Stomach (tissue), 9 donors: Measurements from ENCODE around the gene PCDH9. TPM values are rescaled to one million over a fixed set of nuclear protein-coding genes. Genes with fewer than 3 reads are reported as not detected.

Experiments
- DNase-seq, 2 donors: peaks; one replicate each; pipeline versions ENCODE4 v3.0.0 to v3.0.0-alpha.2; 2013 to 2019
- H3K27ac ChIP-seq, 5 donors: fragments of 200-600 bp in 4 of 5; sonication (generic) in 4 of 5; one replicate each; pipeline ENCODE4 v1.5.1; 2013 to 2019; ENCODE audit warnings: mild to moderate bottlenecking in 1 of 5, moderate library complexity in 1 of 5
- H3K27me3 ChIP-seq, 3 donors: fragments of 200-600 bp; sonication (generic); one replicate each; pipeline ENCODE4 v1.5.1; 2017 to 2019; ENCODE audit warnings: mixed run types in 1 of 3
- H3K36me3 ChIP-seq, 4 donors: fragments of 200-600 bp; sonication (generic); 1 replicate in 3 of 4; 2 replicates in 1 of 4; pipeline ENCODE4 v1.5.1; 2016 to 2019
- H3K4me1 ChIP-seq, 4 donors: fragments of 200-600 bp; sonication (generic); one replicate each; pipeline ENCODE4 v1.5.1; 2016 to 2019
- H3K4me3 ChIP-seq, 4 donors: fragments of 200-600 bp; sonication (generic) in 3 of 4; one replicate each; pipeline ENCODE4 v1.5.1; 2016 to 2019; ENCODE audit warnings: mild to moderate bottlenecking in 1 of 4
- H3K9me3 ChIP-seq, 4 donors: fragments of 200-600 bp; sonication (generic); one replicate each; pipeline ENCODE4 v1.5.1; 2016 to 2019
- EP300 ChIP-seq: sonication (generic); formaldehyde crosslinking; IDR thresholded peaks from one replicate; pipeline ENCODE4 v1.6.1; 2017; ENCODE audit warnings: antibody characterized with exemption
- POLR2A ChIP-seq, 4 donors: fragments of 450-650 bp; IDR thresholded peaks; one replicate each; pipeline ENCODE4 v1.6.1; 2016; ENCODE audit warnings: antibody characterized with exemption in 4 of 4, control low read depth in 2 of 4, mild to moderate bottlenecking in 1 of 4, moderate library complexity in 1 of 4
- POLR2AphosphoS5 ChIP-seq, 3 donors: sonication (generic); formaldehyde crosslinking; IDR thresholded peaks; one replicate each; pipeline ENCODE4 v1.6.1; 2016; ENCODE audit warnings: antibody characterized with exemption in 3 of 3
- WGBS, 5 donors: extraction: QIAGEN DNeasy Blood & Tissue Kit in 3 of 5; methylation state at CpG; one replicate each; pipeline versions ENCODE4 v1.1.5 to v1.1.7; 2013 to 2018; 5-methylcytosine and 5-hydroxymethylcytosine counted together
- intact Hi-C: fragments of 100-400 bp; cut with DNase I; formaldehyde crosslinking; loops from one replicate; pipeline ENCODE4 v1.15.1; 2023; ENCODE audit warnings: low total_unique reads
- polyA plus RNA-seq, 3 donors: library from polyadenylated mRNA; stranded (reverse); fragments of 200-250 nt; gene quantifications; one replicate each; pipeline ENCODE4 v1.2.3, GENCODE V29; 2013
- total RNA-seq, 5 donors: library from RNA; depleted of rRNA; stranded (reverse); fragments of >200 nt; gene quantifications; one replicate each; pipeline versions ENCODE4 v1.1.0 to v1.2.3, GENCODE V29; 2014 to 2016
- TF ChIP-seq, protein P1 (sequence below), 7 experiments: fragments of 450-650 bp in 4 of 7; fragments of 200-600 bp in 3 of 7; sonication (generic) in 3 of 7; IDR thresholded peaks; one replicate each; pipeline ENCODE4 v1.5.1; 2016 to 2019; ENCODE audit warnings: antibody characterized with exemption in 7 of 7, control low read depth in 2 of 7, mild to moderate bottlenecking in 1 of 7
- donor health status: healthy with polysubstance abuse.
- donor health status: Bipolar disorder and iron deficiency.
- donor health status: healthy.

PCDH9 gene
- total and polyA plus RNA-seq, 8 donors, result 0.40 to 36.2 (median 3.7) TPM

DNA sequence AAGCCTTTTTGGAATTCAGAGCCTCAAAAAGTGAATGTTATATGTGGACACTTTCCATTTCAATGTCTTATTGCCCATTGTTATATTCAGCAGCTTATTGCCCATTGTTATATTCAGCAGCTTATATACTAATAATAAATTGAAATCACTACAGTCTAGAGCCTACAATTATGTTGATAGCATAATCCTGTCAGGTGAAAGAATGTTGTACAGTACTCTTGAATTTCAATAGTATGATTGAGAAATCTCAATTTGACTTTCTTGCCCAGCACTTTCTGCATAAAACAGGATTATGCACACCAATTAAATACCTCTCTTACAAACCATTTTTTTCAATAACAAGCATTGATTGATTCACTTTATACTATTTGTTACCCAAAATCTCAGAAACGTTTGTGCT lies 260.8 kb downstream of the PCDH9 start:
- no peak overlapping the region for H3K27ac ChIP-seq
- H3K4me3 ChIP-seq, result no peak overlapping the region
- intact Hi-C loops, result no loop called here
- WGBS, 5 donors, result 66 to 77% (median 70%) methylated on average over 1 of the region's 1 CpG
- DNase-seq, result no peak
- H3K27me3 ChIP-seq, result no peaks in the 10 kb centered on the region
- H3K4me1 ChIP-seq, result peaks cover 0 to 3% (median 0%) of the 10 kb centered on the region in 4 donors
- H3K9me3 ChIP-seq, result no peaks in the 10 kb centered on the region
- TF ChIP-seq POLR2AphosphoS5 (IDR thresholded peaks at IDR 0.05) (no peak), POLR2A (IDR thresholded peaks at IDR 0.05) (no peak), EP300 (no peak)
- TF ChIP-seq, protein P1, sequence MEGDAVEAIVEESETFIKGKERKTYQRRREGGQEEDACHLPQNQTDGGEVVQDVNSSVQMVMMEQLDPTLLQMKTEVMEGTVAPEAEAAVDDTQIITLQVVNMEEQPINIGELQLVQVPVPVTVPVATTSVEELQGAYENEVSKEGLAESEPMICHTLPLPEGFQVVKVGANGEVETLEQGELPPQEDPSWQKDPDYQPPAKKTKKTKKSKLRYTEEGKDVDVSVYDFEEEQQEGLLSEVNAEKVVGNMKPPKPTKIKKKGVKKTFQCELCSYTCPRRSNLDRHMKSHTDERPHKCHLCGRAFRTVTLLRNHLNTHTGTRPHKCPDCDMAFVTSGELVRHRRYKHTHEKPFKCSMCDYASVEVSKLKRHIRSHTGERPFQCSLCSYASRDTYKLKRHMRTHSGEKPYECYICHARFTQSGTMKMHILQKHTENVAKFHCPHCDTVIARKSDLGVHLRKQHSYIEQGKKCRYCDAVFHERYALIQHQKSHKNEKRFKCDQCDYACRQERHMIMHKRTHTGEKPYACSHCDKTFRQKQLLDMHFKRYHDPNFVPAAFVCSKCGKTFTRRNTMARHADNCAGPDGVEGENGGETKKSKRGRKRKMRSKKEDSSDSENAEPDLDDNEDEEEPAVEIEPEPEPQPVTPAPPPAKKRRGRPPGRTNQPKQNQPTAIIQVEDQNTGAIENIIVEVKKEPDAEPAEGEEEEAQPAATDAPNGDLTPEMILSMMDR (IDR thresholded peaks at IDR 0.05), result no peak
- H3K36me3 ChIP-seq, result no peaks in the 10 kb centered on the region

DNA sequence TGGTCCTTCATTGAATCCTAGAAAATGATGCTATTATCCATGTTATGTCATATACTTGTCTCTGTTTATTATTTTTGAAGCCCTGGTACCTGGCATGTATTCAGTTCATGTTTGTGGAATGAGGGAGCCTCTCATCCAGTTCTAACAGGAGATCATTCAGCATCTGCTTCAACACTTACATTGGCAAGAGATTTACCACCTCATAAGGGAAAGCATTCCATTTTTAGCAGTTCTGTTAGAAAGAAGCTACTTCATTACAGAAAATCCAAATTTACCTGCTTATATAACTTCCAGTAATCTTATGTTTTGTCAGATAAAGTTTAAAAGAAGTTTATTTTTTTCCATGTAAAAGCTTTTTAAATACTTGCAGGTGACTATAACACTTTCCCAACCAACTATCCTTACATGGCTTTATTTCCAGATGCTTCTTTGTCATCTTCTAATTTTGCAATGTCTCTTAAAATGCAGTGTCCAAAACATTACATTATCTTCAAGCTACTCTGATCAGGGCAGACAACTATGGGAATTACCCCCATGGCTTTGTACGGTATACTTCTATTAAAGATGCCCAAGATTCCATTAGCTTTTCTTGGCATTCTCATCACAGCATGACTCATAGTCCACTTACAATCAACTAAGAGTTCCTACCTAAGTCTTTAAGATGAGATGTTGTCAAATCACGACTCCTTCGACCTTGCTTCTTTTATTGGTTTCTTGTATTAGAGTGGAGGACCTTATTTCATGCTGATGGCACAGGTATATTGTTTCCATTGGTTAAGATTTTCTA lies 262.1 kb downstream of the PCDH9 start:
- intact Hi-C loops, result no loop called here

DNA sequence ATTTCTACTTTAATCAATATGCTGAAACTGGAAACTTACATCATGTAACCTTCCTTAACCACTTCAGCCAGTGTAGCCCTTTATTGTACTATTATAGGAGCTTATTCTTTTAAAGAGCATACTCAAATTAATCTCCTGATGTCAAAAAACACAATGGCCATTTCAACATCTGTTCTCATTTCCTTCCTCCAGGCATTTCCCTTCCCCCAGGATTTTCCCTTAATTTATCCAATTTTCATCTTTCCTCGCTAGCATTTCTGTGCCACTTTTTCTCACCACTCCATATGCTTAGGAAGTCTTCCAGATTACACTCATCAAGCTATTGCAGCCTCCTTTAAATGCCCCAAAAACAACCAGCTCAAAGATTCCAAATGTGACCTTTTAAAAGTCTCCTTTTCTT lies 265.0 kb downstream of the PCDH9 start:
- TF ChIP-seq EP300 (no peak), POLR2AphosphoS5 (IDR thresholded peaks at IDR 0.05) (no peak), POLR2A (IDR thresholded peaks at IDR 0.05) (no peak)
- TF ChIP-seq, protein P1 (IDR thresholded peaks at IDR 0.05), result no peak
- no peaks in the 10 kb centered on the region for H3K36me3 ChIP-seq
- H3K4me1 ChIP-seq, result peaks cover 0 to 5% (median 0%) of the 10 kb centered on the region in 4 donors
- no peaks in the 10 kb centered on the region for H3K9me3 ChIP-seq
- H3K4me3 ChIP-seq, result no peak overlapping the region
- DNase-seq, result peak in 1 of 2 donors; percentile 14
- H3K27ac ChIP-seq, result no peak overlapping the region
- H3K27me3 ChIP-seq, result no peaks in the 10 kb centered on the region
- 69 to 90% (median 83%) methylated on average over 1 of the region's 1 CpG for WGBS, 5 donors
- intact Hi-C loops, result no loop called here

More for the DNA sequence above, 262.1 kb downstream of the PCDH9 start:
- DNase-seq, result no peak
- Histone ChIP-seq H3K27ac (no peak overlapping the region), H3K4me3 (no peak overlapping the region), H3K27me3 (no peaks in the 10 kb centered on the region), H3K36me3 (no peaks in the 10 kb centered on the region), H3K4me1 (peaks cover 0 to 5% (median 0%) of the 10 kb centered on the region in 4 donors), H3K9me3 (no peaks in the 10 kb centered on the region)
- 85 to 94% (median 91%) methylated on average over 3 of the region's 3 CpGs for WGBS, 5 donors
- TF ChIP-seq, protein P1 (IDR thresholded peaks at IDR 0.05), result no peak
- TF ChIP-seq EP300, result no peak
- TF ChIP-seq POLR2A (IDR thresholded peaks at IDR 0.05), result no peak
- no peak for TF ChIP-seq POLR2AphosphoS5 (IDR thresholded peaks at IDR 0.05)

DNA sequence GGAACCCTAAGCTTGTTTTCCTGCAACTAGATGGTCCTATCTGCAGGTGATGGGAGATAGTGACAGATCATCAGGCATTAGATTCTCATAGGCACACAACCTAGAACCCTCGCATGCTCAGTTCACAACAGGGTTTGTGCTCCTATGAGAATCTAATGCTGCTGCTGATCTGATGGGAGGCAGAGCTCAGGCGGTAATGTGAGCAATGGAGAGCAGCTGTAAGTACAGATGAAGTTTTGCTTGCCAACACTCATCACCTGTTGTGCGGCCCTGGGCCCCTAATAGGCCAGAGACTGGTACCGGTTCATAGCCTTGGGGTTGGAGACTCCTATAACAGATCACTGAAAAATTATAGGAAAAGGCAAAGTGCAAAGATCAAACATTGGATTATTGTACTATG lies 267.2 kb downstream of the PCDH9 start:
- no peak for DNase-seq
- intact Hi-C loops, result no loop called here
- peaks cover 0 to 5% (median 0%) of the 10 kb centered on the region in 4 donors for H3K4me1 ChIP-seq
- H3K27me3 ChIP-seq, result no peaks in the 10 kb centered on the region
- H3K4me3 ChIP-seq, result no peak overlapping the region
- no peaks in the 10 kb centered on the region for H3K9me3 ChIP-seq
- 94 to 97% (median 95%) methylated on average over 4 of the region's 4 CpGs for WGBS, 5 donors
- H3K27ac ChIP-seq, result no peak overlapping the region
- no peaks in the 10 kb centered on the region for H3K36me3 ChIP-seq
- no peak for TF ChIP-seq POLR2AphosphoS5 (IDR thresholded peaks at IDR 0.05)
- no peak for TF ChIP-seq POLR2A (IDR thresholded peaks at IDR 0.05)
- no peak for TF ChIP-seq EP300
- TF ChIP-seq, protein P1 (IDR thresholded peaks at IDR 0.05), result no peak
